ENCODE measurements around the gene RBX1.

The RBX1 gene

GRCh38 chr22:41003976-41004375 lies 52.8 kb downstream of the RBX1 start:
- intact Hi-C loops (cut with DNase I): no loop called here
- no peak for DNase-seq

DNA sequence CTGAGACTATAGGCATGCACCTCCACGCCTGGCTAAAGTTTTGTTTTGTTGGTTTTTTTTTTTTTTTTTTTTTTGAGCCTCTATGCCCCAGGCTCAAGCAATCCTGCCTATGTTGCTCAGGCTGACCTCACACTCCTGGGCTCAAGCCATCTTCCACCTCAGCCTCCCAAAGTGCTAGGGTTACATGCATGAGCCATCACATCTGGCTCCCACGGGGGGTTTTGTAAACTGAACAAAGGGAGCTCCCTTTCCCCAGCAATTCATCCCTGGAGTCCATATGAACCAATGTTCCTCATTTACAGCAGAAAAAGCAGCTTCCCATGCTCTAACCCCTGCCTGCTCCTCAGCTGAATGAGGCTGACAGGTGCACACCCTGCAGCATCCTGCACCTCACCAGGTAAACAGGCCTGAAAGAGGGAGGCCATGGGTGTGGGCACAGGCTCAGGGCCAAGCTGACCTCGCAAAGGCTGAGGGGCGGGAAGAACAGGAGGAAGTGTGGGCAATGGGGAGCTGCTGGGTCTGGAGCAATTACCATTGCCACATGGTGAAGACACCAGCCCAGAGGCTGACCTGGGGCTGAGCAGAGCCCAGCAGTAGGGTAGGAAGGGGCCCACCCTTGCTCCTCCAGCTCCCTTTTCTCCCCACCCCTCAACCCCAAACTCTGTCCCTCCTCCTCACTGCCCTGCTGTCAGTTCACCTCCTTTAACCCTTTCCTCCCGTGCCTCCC lies 58.2 kb downstream of the RBX1 start:
- intact Hi-C loops (cut with DNase I): no loop called here
- no peak for DNase-seq

DNA sequence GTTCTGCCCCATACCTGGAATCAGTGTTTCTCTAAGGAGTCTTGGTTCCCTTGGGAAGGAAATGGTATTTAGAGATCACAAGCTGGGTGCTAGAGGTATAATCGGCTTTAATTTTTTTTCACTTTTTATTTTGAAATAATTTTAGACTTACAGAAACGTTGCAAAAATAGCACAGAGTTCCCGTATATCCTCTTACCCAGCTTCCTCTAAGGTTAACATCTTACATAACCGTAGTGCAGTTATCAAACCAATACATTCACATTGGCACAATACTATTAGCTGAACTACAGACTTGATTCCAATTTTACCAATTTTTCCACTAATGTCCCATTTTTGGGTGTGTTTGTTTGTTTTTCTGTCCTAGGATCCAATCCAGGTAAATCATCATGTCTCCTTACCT lies 63.8 kb downstream of the RBX1 start:
- intact Hi-C loops (cut with DNase I): no loop called here

DNA sequence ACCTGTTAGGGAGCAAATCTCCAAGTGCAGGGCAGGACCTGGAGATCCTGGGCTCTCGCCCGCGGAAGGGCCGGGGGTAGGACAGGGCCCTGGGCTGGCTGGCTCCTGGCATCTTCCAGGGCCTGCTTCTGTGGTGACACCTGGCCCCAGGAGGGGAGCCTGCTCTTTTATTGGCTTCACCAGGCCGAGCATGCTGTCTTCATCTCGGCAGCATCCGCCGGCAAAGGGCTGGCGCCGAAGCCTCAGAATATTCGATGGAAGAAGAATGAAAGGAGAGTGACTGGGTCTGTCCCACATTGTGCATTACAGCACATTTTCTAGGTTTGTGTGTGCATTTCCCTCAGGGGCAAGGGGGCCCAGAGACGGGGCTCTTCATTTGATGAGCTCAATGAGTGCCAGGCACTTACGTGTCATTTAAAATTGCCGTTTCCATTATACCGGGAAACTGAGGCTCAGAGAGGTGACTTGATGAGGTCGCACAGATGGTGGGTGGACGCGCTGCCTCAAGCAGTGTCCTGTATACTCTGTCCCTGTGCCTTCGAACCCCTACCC lies 70.0 kb downstream of the RBX1 start:
- intact Hi-C loops (cut with DNase I): no loop called here
- DNase-seq: peak in 2 of 42 donors; percentile 10 to 13

More for the DNA sequence above, 63.8 kb downstream of the RBX1 start:
- no peak for DNase-seq

GRCh38 chr22:41021613-41022454 lies 70.7 kb downstream of the RBX1 start:
- intact Hi-C loops (cut with DNase I): no loop called here
- DNase-seq: peak in 37 of 42 donors; percentile 9 to 63 (median 29)

- intact Hi-C loops (cut with DNase I): no loop called here
- DNase-seq: peak; percentile 39 to 88 (median 78)
These were observed 71.5 kb downstream of the RBX1 start for GRCh38 chr22:41022470-41023298.
